Transverse colon (tissue), 4 donors: ENCODE data around the gene EFNA4. TPM values are rescaled to one million over a fixed set of nuclear protein-coding genes. Genes with fewer than 3 reads are reported as not detected.
A peak's percentile ranks its signal among the peaks of the same experiment; 100 is the strongest.

Experiments
- DNase-seq: peaks from one replicate; pipeline ENCODE4 v3.0.0-alpha.2; 2019
- H3K27ac ChIP-seq, 4 donors: fragments of 200-600 bp; sonication (generic); 2 replicates each; pipeline ENCODE4 v1.5.1; 2016 to 2018; ENCODE audit warnings: inconsistent platforms in 4 of 4
- H3K27me3 ChIP-seq: fragments of 200-600 bp; sonication (generic); 2 replicates; pipeline ENCODE4 v1.5.1; 2017; ENCODE audit warnings: inconsistent platforms
- H3K36me3 ChIP-seq, 4 donors: fragments of 200-600 bp; sonication (generic); 2 replicates each; pipeline ENCODE4 v1.5.1; 2017 to 2019; ENCODE audit warnings: inconsistent platforms in 4 of 4
- H3K4me1 ChIP-seq, 4 donors: fragments of 200-600 bp; sonication (generic); 2 replicates each; pipeline ENCODE4 v1.5.1; 2017 to 2020; ENCODE audit warnings: inconsistent platforms in 4 of 4
- H3K4me3 ChIP-seq, 4 donors: fragments of 200-600 bp; sonication (generic); 1 replicate in 1 of 4; 2 replicates in 3 of 4; pipeline versions ENCODE4 v1.5.1 to v1.6.1; 2017 to 2019; ENCODE audit warnings: inconsistent platforms in 4 of 4
- H3K9me3 ChIP-seq, 2 donors: fragments of 200-600 bp; sonication (generic); 2 replicates each; pipeline ENCODE4 v1.5.1; 2017 to 2019; ENCODE audit warnings: inconsistent platforms in 2 of 2
- EP300 ChIP-seq: sonication (generic); formaldehyde crosslinking; IDR thresholded peaks from one replicate; pipeline ENCODE4 v1.6.1; 2017; ENCODE audit warnings: antibody characterized with exemption, low read depth
- POLR2A ChIP-seq: fragments of 450-650 bp; IDR thresholded peaks from one replicate; pipeline ENCODE4 v1.6.1; 2016; ENCODE audit warnings: antibody characterized with exemption, mild to moderate bottlenecking, moderate library complexity
- POLR2AphosphoS5 ChIP-seq, 3 donors: sonication (generic); formaldehyde crosslinking; IDR thresholded peaks; one replicate each; pipeline ENCODE4 v1.6.1; 2016; ENCODE audit warnings: antibody characterized with exemption in 3 of 3
- WGBS, 2 donors: methylation state at CpG; one replicate each; pipeline ENCODE4 v1.1.5; 2018; ENCODE audit warnings: low coverage in 1 of 2; 5-methylcytosine and 5-hydroxymethylcytosine counted together
- in situ Hi-C, 4 donors: fragments of 200-750 bp; cut with MboI; loops; one replicate each; pipeline versions ENCODE4 v1.15.0 to v1.15.1; 2017; ENCODE audit warnings: low sequenced_read_pairs in 3 of 4, low pct_ligation_motif_present in 1 of 4, low pct_unique_long_range_greater_than_20kb in 1 of 4
- intact Hi-C: fragments of 100-400 bp; cut with DNase I; formaldehyde crosslinking; loops from one replicate; pipeline ENCODE4 v1.15.1; 2023; ENCODE audit warnings: low total_unique reads
- total RNA-seq, 4 donors: library from RNA; depleted of rRNA; stranded (reverse); fragments of >200 nt; gene quantifications; one replicate each; pipeline ENCODE4 v1.1.0, GENCODE V29; 2016
- TF ChIP-seq, protein P1 (sequence below), 5 experiments: fragments of 200-600 bp in 3 of 5; fragments of 450-650 bp in 2 of 5; sonication (generic) in 3 of 5; IDR thresholded peaks; 1 replicate in 2 of 5; 2 replicates in 3 of 5; pipeline ENCODE4 v1.5.1; 2016 to 2017; ENCODE audit warnings: antibody characterized with exemption in 5 of 5, inconsistent platforms in 3 of 5, mild to moderate bottlenecking in 2 of 5, moderate library complexity in 1 of 5

The EFNA4 gene
- total RNA-seq, 4 donors from 2014 or later = 18.3 to 57.2 (median 37.2) TPM

DNA sequence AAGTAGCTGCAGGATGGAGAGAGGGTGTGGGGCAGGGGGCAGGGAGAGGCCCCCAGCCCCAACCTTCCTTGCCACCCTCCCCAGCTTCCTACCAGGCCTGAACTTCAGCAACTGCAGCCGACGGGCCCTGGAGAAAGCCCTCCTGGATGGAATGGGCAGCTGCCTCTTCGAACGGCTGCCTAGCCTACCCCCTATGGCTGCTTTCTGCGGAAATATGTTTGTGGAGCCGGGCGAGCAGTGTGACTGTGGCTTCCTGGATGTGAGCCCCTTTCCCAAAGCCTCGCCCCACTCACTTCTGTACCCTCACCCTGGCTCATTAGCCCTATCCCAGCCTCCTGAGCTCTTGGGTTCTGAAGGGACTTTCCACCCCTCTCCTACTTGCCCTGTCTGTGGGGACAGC, 6.4 kb upstream of the EFNA4 start:
- Histone ChIP-seq H3K4me3 (no peak overlapping the region), H3K27ac (no peak overlapping the region), H3K4me1 (peaks cover 5 to 24% (median 19%) of the 10 kb centered on the region in 4 donors), H3K36me3 (peaks cover 0 to 28% (median 0%) of the 10 kb centered on the region in 4 donors), H3K9me3 (no peaks in the 10 kb centered on the region), H3K27me3 (no peaks in the 10 kb centered on the region)
- no peak for TF ChIP-seq EP300
- no peak for TF ChIP-seq POLR2AphosphoS5 (IDR thresholded peaks at IDR 0.05)
- TF ChIP-seq, protein P1, sequence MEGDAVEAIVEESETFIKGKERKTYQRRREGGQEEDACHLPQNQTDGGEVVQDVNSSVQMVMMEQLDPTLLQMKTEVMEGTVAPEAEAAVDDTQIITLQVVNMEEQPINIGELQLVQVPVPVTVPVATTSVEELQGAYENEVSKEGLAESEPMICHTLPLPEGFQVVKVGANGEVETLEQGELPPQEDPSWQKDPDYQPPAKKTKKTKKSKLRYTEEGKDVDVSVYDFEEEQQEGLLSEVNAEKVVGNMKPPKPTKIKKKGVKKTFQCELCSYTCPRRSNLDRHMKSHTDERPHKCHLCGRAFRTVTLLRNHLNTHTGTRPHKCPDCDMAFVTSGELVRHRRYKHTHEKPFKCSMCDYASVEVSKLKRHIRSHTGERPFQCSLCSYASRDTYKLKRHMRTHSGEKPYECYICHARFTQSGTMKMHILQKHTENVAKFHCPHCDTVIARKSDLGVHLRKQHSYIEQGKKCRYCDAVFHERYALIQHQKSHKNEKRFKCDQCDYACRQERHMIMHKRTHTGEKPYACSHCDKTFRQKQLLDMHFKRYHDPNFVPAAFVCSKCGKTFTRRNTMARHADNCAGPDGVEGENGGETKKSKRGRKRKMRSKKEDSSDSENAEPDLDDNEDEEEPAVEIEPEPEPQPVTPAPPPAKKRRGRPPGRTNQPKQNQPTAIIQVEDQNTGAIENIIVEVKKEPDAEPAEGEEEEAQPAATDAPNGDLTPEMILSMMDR (IDR thresholded peaks at IDR 0.05) = no peak
- no peak for TF ChIP-seq POLR2A
- in situ Hi-C loops = loop anchor here in 3 of 4 donors (25.0 kb wide), 1 partner anchor 95 kb away; the partner anchor contains the start of genes CKS1B (in 3 of the 3), PBXIP1 (in 3 of the 3), PYGO2 (in 3 of the 3) and SHC1 (in 3 of the 3)
- WGBS, 2 donors = 94% methylated on average over 8 of the region's 8 CpGs; no CpG with 5 or more reads in 1 of the 2 donors
- intact Hi-C loops = no loop called here
- no peak for DNase-seq

DNA sequence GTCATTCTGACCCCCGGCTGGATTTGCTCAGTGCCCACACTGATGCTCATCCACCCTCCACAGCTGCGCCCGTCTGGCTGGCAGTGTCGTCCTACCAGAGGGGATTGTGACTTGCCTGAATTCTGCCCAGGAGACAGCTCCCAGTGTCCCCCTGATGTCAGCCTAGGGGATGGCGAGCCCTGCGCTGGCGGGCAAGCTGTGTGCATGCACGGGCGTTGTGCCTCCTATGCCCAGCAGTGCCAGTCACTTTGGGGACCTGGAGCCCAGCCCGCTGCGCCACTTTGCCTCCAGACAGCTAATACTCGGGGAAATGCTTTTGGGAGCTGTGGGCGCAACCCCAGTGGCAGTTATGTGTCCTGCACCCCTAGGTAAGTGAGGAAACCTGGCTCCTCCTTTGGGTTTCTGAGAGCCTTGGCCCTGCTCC, 5.7 kb upstream of the EFNA4 start:
- intact Hi-C loops = no loop called here
- DNase-seq = no peak
- Histone ChIP-seq H3K4me1 (peaks cover 12 to 24% (median 19%) of the 10 kb centered on the region in 4 donors), H3K36me3 (peaks cover 0 to 28% (median 0%) of the 10 kb centered on the region in 4 donors), H3K27ac (no peak overlapping the region), H3K4me3 (no peak overlapping the region), H3K27me3 (no peaks in the 10 kb centered on the region), H3K9me3 (no peaks in the 10 kb centered on the region)
- 100% methylated on average over 7 of the region's 13 CpGs; no CpG with 5 or more reads in 1 of the 2 donors for whole genome bisulfite sequencing, 2 donors
- TF ChIP-seq, protein P1 (IDR thresholded peaks at IDR 0.05) = no peak
- no peak for TF ChIP-seq EP300
- no peak for TF ChIP-seq POLR2AphosphoS5 (IDR thresholded peaks at IDR 0.05)
- no peak for TF ChIP-seq POLR2A
- in situ Hi-C loops = loop anchor here in 3 of 4 donors (25.0 kb wide), 1 partner anchor 95 kb away; the partner anchor contains the start of genes CKS1B (in 3 of the 3), PBXIP1 (in 3 of the 3), PYGO2 (in 3 of the 3) and SHC1 (in 3 of the 3)

DNA sequence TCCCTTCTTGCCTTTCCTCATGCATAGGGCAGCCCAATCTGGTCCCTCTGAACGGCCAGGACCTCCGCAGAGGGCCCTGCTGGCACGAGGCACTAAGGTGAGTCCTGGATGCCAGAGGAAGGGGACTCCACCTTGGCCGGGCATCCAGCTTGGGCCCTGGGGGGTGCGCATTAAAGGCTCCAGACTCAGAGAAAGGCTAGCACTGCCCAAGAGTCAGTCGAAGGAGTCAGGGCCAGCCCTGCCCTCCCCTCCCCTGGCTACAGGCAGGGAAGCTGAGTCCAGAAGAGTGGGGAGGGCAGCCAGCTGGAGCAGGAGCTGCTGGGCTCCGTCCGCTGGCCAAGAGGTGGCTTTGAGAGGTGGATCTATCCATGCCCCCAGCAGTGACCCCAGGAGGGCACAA, 2.8 kb upstream of the EFNA4 start:
- H3K36me3 ChIP-seq = peaks cover 0 to 15% (median 0%) of the 10 kb centered on the region in 4 donors
- TF ChIP-seq POLR2A (no peak), EP300 (no peak), POLR2AphosphoS5 (IDR thresholded peaks at IDR 0.05) (no peak)
- TF ChIP-seq, protein P1 (IDR thresholded peaks at IDR 0.05) = no peak
- 83% methylated on average over 5 of the region's 8 CpGs; no CpG with 5 or more reads in 1 of the 2 donors for WGBS, 2 donors

DNA sequence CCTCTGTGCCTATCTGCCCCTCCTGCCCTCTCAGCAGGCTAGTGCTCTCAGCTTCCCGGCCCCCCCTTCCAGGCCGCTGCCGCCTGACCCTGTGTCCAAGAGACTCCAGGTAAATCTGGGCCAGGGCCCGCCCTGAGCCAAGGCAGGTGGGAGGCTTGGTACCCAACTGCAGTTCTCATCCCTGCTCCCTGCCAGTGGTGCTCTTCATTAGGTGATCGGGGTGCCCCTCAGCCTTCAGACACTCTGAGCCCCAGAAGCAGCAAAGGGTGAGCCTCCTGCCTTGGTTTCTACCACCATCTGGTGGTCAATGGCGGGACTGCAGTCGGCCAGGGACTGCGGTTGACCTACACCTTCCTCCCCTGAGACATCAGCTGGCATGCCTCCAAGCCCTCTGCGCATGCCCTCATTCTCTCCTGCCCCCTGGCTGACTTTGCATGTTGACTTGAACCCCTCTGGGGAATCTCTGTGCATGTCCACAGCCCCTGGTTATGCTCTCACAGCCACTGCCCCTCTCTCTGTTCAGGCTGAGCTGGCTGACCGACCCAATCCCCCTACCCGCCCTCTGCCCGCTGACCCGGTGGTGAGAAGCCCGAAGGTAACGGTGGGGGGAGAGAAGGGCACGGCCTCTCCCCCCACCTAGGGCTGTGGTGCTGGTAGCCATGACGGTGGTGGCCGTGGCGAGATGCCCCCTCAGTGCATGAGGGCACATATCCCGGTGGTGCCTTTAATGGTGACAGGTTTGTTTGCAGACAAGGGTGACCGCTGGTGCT, 2.0 kb upstream of the EFNA4 start:
- 28% methylated on average over 17 of the region's 21 CpGs; no CpG with 5 or more reads in 1 of the 2 donors for WGBS, 2 donors
- Histone ChIP-seq H3K27ac (peak overlapping the region in 1 of 4 donors; percentile 93), H3K4me3 (no peak overlapping the region), H3K27me3 (no peaks in the 10 kb centered on the region), H3K4me1 (peaks cover 20 to 38% (median 34%) of the 10 kb centered on the region in 4 donors), H3K9me3 (no peaks in the 10 kb centered on the region), H3K36me3 (peaks cover 0 to 9% (median 0%) of the 10 kb centered on the region in 4 donors)
- in situ Hi-C loops = loop anchor here in 3 of 4 donors (25.0 kb wide), 1 partner anchor 99 kb away; the partner anchor contains the start of genes CKS1B (in 3 of the 3), PBXIP1 (in 3 of the 3), PYGO2 (in 3 of the 3) and SHC1 (in 3 of the 3)
- intact Hi-C loops = loop anchor here (10.0 kb wide), 1 partner anchor 507 kb away; the partner anchor contains the start of gene UBE2Q1
- TF ChIP-seq, protein P1 (IDR thresholded peaks at IDR 0.05) = peak; percentile 99 to 100 (median 99)
- no peak for TF ChIP-seq POLR2AphosphoS5 (IDR thresholded peaks at IDR 0.05)
- peak; percentile 95 for DNase-seq

More for the DNA sequence above, 2.8 kb upstream of the EFNA4 start:
- Histone ChIP-seq H3K4me1 (peaks cover 20 to 38% (median 34%) of the 10 kb centered on the region in 4 donors), H3K4me3 (no peak overlapping the region), H3K27ac (no peak overlapping the region), H3K27me3 (no peaks in the 10 kb centered on the region), H3K9me3 (no peaks in the 10 kb centered on the region)
- no peak for DNase-seq
- in situ Hi-C loops = loop anchor here in 3 of 4 donors (25.0 kb wide), 1 partner anchor 98 kb away; the partner anchor contains the start of genes CKS1B (in 3 of the 3), PBXIP1 (in 3 of the 3), PYGO2 (in 3 of the 3) and SHC1 (in 3 of the 3)
- intact Hi-C loops = loop anchor here (10.0 kb wide), 1 partner anchor 506 kb away; the partner anchor contains the start of gene UBE2Q1
